ENCODE results near the gene SORD. TPM values are rescaled to one million over a fixed set of nuclear protein-coding genes. Genes with fewer than 3 reads are reported as not detected.

SORD gene
- total and polyA plus RNA-seq, 2 donors (not counting 3 experiments of a cell fraction or from before 2014, with no cell fraction given), result 16.6 to 31.8 TPM

GRCh38 chr15:45091576-45091975 lies 68.6 kb downstream of the SORD start:
- H3K36me3 ChIP-seq (ENCODE audit: control insufficient read depth in 2 of 2, extremely low read depth in 1 of 2, insufficient read depth in 2 of 2, low read length in 2 of 2), result no peaks in the 10 kb centered on the region
- dilution Hi-C loops (cut with MboI; ENCODE audit: extremely low pct_ligation_motif_present, low sequenced_read_pairs), result no loop called here
- H3K9me1 ChIP-seq (replicated peaks; ENCODE audit: control insufficient read depth, extremely low read depth, insufficient read depth, low read length), result no peaks in the 10 kb centered on the region
- FAIRE-seq (no peak), DNase-seq (ENCODE audit: low read depth, low spot score) (no peak)
- no peak overlapping the region for H3K4me2 ChIP-seq (ENCODE audit: insufficient read depth, low read length)
- POLR2A ChIA-PET, result no interaction called here
- no peak overlapping the region for H3K9ac ChIP-seq (replicated peaks; ENCODE audit: extremely low read depth, insufficient read depth, low read length)
- H3K4me3 ChIP-seq (replicated peaks in 1 of 3; ENCODE audit: insufficient read depth in 1 of 3, low read depth in 1 of 3, low read length in 3 of 3), result no peak overlapping the region
- intact Hi-C loops (cut with micrococcal nuclease), result no loop called here
- no peak overlapping the region for H2AFZ ChIP-seq (ENCODE audit: low read depth, low read length)
- H4K20me1 ChIP-seq (replicated peaks; ENCODE audit: control insufficient read depth, extremely low read depth, insufficient read depth, low read length), result no peaks in the 10 kb centered on the region
- H3K4me1 ChIP-seq (ENCODE audit: control insufficient read depth, extremely low read depth, insufficient read depth, low read length), result no peaks in the 10 kb centered on the region
- TF ChIP-seq, protein P1, sequence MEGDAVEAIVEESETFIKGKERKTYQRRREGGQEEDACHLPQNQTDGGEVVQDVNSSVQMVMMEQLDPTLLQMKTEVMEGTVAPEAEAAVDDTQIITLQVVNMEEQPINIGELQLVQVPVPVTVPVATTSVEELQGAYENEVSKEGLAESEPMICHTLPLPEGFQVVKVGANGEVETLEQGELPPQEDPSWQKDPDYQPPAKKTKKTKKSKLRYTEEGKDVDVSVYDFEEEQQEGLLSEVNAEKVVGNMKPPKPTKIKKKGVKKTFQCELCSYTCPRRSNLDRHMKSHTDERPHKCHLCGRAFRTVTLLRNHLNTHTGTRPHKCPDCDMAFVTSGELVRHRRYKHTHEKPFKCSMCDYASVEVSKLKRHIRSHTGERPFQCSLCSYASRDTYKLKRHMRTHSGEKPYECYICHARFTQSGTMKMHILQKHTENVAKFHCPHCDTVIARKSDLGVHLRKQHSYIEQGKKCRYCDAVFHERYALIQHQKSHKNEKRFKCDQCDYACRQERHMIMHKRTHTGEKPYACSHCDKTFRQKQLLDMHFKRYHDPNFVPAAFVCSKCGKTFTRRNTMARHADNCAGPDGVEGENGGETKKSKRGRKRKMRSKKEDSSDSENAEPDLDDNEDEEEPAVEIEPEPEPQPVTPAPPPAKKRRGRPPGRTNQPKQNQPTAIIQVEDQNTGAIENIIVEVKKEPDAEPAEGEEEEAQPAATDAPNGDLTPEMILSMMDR (IDR thresholded peaks at IDR 0.05; ENCODE audit: extremely low read depth in 1 of 2, insufficient read depth in 1 of 2, low read depth in 1 of 2, low read length in 2 of 2), result no peak
- no peak for TF ChIP-seq JUN (IDR thresholded peaks at IDR 0.05; ENCODE audit: borderline replicate concordance, insufficient read depth, insufficient read length, low read depth)
- no peak for TF ChIP-seq GATA2 (IDR thresholded peaks at IDR 0.05; ENCODE audit: insufficient read depth, insufficient read length, low read depth, low read length)
- no peak for TF ChIP-seq MYC (IDR thresholded peaks at IDR 0.05; ENCODE audit: low read depth, low read length)
- no peak for TF ChIP-seq POLR2A (IDR thresholded peaks at IDR 0.05; ENCODE audit: low read depth, low read length)
- TF ChIP-seq FOS (IDR thresholded peaks at IDR 0.05; ENCODE audit: borderline replicate concordance, insufficient read depth, low read length), result no peak
- TF ChIP-seq EZH2 (IDR thresholded peaks at IDR 0.05; ENCODE audit: borderline replicate concordance, low read depth, low read length, severe bottlenecking), result no peak
- no peak for TF ChIP-seq POLR2AphosphoS5 (IDR thresholded peaks at IDR 0.05; ENCODE audit: insufficient read depth, low read depth, low read length)
- no peak for TF ChIP-seq MAX (IDR thresholded peaks at IDR 0.05; ENCODE audit: insufficient read depth, insufficient read length)
- H3K79me2 ChIP-seq (ENCODE audit: control insufficient read depth, insufficient read depth, low read length), result no peaks in the 10 kb centered on the region
- H3K27me3 ChIP-seq (ENCODE audit: control insufficient read depth in 2 of 2, insufficient read depth in 2 of 2, low read length in 2 of 2), result peaks cover 28 to 33% of the 10 kb centered on the region in 2 experiments
- no peaks in the 10 kb centered on the region for H3K9me3 ChIP-seq (replicated peaks; ENCODE audit: control insufficient read depth, insufficient read depth, low read length)
- H3K27ac ChIP-seq (ENCODE audit: insufficient read depth, low read depth, low read length), result no peak overlapping the region
- CTCF ChIA-PET, result no interaction called here
- no TSS peak for BruUV-seq (replicated peaks)

All from endothelial cell of umbilical vein (primary cell).